ENCODE measurements around the gene ABI3BP.

The ABI3BP gene

DNA sequence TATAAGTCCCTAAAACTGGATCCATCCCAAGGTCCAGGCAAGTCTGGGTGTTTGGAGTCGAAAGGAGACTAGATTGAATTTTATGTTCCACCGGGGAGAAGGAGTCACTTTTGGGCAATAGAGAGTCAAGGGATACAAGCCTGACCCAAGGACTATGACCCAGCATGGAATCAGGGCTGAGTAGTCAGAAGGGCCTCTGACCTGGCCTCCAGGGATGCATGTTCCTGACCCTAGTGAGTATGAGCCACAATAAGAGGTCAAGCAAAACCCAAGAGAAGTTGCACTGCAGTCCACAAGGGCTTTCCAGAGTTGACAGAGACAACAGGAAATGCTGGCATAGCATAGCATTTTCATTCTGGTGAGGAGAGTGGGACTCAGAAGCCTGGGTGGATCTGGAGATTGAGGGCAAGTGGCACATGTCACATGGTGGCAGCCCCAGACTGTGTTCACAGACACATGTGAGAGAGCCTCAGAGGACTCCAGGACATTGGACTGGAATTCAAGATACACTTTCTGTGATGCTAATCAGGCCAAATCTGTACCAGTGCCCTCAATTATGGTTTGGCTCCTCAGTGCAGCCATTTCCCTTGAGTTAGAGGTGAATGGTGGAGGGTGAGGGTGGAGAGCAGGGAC lies 217.0 kb downstream of the ABI3BP start:
- DNase-seq (ENCODE audit: low spot score), result no peak

DNA sequence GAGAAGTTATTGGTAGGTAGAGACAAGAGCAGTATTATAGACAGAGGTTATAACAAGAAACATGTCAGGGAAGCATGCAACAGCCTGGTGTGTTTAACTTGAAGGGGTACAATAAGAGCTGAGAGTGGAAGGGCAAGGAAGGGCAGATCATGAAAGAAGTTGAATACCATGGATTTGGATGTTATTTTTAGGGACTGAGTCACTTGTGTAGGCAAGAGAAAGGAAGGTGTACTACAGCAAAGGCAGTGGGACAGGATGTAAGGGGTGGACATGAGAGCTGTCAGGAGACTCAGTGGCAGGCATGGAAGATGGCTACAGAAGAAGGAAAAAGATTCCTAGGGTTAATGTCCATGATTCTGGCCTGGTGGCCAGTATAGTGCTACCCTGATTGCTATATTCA lies 217.6 kb downstream of the ABI3BP start:
- DNase-seq (ENCODE audit: low spot score), result no peak

DNA sequence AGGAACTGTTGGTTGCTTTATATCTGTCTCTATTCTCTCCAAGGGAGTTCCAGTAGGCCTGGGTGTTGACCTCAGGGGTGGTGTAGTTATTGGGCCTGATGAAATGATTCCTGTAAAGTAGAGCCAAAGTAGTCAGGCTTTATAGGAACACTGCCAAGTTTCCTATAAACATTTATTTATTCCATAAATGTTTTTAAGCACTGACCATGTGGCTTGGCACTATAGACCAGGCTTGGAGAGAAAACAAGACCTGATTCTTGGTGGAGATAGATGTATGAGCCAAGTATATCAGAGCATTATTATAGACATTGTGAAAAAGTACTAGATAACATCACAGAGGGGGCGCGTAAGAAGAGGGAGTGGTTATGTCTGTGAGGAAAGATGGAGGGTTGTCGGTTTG lies 218.0 kb downstream of the ABI3BP start:
- no peak for DNase-seq (ENCODE audit: low spot score)

DNA sequence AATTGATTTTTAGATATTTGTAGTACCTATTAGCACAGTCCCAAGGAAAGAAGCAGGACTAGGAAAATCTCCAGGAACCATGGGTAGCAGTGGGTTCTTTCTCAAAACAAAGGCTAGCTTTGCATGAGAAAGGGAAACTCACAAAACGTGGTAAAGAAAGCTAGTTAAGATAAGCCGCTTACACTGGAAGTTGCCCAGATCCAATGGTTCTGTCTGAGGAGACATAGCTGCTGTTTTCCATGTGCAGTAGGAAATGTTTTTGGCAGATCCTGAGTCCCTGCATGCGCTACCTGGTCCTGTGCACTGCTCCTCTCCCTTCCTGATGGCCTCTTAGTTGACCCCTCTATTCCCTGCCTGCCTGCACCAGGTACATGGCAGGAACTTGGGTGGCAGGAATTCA lies 223.5 kb downstream of the ABI3BP start:
- no peak for DNase-seq (ENCODE audit: low spot score)

DNA sequence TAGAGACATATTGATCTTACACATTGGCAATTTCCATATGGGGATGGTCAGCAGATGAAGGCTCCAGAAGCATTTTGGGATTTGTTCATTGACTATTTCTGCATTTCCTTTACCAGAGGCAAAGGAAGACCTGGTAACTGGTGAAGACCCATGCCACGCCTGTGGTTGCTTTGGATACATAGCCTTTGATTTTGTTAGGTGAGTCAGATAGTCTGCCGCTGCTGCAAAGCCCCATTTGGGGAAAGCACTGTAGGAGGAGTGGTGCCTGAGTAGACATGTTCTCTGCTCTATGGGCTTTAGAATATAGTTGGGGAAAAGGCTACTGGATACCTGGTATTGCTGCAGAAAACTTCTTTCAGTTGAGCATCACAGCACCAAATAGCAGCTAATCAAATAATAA lies 227.2 kb downstream of the ABI3BP start:
- no peak for DNase-seq (ENCODE audit: low spot score)

DNA sequence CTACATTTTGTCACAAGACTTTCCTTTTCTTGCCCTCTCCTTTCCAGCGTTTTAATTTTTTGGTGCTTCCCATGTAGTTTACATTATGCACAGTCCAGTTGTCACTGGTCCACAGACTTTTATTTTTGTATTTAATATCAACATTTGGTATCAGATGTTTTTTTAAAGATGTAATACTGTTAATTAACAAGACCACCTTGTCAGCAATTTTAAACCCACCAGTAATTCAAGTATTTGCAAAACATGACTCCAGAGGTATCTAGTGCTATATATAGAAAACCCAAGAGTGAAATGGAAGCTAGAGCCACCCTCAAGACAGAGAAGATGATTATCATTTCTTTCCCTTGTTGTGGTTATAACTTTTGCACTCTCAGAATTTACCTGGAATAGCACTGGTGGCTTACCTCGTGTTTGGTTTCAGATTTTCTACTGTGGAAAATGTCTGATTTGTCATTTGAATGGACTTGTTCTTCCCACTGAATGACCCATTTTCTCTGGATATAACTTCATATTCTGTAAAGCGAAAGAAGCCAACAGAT lies 227.7 kb downstream of the ABI3BP start:
- DNase-seq (ENCODE audit: low spot score), result no peak

DNA sequence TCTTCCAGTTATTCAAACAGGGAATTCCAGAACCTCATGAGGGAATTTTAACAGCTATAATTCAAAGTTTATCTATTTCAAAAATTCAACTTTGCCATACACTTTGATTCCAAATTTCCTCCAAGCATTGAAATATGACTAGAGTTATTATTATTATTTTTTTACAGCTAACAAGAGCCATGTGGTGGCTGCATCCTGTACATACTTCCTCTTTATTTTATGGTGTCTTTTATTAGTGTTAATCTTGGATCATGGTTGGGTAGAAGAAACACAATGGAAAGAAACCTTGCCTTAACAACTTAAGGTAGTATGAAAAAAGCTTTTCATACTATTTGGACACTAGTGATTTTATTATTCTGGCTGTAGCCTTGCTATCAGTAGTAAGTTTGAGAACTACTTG lies 231.3 kb downstream of the ABI3BP start:
- DNase-seq (ENCODE audit: low spot score), result no peak

DNA sequence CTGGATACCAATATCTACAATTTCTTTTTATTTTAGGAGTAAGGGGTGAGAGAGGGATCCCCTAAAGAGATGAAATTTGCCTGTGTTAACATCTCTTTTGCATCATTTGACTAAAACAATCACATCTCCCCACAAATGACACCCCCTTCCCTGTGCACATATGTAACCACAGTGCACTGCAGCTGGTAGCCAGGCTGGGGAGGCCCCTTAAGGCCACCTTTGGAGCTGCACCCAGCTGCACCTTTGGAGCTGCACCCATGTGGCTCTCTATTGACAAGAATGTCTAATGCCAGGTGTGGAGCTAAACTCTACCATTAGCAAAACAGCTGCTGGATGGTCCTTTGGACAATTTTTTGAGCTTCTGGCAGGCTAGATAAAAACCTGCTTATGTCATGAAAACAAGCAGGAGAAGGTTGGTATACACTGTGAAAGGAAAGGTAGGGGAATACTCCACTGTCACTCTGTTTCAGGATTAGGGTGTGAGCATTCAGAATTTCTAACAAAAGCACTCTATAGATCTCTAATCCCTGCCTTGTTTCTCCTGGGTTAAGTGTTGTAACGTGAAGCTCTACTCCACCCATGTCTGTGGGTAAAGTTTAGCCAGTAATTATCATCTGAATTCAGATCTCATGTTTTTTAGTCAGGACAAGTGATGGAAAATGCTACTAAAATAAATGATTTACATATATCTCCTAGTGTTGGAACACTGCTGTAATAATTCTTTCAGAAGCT lies 231.8 kb downstream of the ABI3BP start:
- no peak for DNase-seq (ENCODE audit: low spot score)

DNA sequence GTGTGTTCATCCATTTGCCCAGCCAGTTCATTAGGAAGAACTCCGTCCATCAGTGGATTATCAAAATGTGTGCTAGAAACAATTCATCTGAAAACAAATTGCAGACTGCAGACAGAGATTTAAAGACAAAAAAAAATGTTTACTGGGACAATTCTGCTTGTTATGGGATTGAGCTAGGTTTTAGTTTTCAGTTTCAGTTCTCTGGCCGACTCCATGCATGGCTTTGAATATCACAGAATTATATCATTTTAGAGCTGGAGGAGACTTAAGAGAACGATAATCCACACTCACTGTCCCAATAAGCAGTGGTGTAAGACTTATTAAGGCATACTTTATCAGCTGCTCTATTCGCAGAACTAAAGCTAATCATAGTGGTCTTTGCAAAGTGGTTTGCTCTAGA lies 232.8 kb downstream of the ABI3BP start:
- no peak for DNase-seq (ENCODE audit: low spot score)

DNA sequence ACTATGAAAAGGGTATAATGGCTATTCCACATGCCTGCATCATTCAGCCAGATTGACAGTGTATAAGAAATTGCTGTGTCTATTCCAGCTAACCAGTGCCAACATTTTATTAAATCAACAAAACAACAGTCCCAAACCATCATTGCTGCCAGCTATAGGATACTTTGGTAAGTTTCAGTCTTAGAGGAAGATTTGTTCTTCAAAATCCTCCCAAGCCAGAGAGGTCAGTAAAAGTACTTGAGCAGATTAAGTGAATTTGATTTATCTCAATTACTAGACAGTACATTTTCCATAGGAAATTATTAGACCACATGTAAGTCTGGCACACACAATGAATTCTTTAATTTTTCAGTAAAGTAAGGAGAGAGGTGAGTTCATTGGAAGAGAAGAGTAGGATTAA lies 233.3 kb downstream of the ABI3BP start:
- no peak for DNase-seq (ENCODE audit: low spot score)

DNA sequence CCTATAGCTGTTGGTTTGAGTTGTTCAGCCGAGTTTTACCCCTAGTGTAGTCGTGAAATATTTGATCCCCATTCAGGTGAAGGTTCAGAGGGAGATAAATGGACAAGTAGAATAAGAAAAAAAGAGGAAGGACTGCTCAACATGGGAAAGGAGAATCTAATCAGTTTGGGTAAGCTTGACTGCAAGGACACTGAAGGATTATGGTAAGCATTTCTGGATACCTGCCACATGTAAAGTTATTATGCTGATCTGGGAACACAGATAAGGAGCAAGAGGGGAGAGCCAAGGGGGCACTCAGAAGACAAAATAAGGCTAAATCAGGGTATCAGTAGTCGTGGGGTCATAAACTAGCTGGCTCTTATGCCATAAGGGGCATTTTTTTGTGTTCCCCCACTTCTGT lies 234.1 kb downstream of the ABI3BP start:
- DNase-seq (ENCODE audit: low spot score), result no peak

DNA sequence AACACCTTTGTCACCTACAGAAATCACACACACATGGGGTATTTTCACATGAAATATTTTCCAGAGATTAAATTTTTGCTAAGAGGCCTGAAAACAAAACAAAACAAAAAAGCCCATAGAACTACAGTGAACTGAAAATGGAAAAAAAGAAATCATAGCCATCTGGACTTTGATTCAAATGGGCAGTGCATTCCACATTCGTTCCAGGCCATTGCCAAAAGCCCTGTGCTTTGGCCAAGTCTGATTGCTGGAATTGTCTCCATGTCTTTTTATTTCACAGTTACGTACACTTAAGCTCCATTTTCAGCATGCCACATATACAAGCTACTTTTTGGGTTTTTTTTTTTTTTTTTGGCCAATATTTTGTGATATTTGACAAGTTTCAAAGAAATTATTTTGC lies 236.8 kb downstream of the ABI3BP start:
- no peak for DNase-seq (ENCODE audit: low spot score)

DNA sequence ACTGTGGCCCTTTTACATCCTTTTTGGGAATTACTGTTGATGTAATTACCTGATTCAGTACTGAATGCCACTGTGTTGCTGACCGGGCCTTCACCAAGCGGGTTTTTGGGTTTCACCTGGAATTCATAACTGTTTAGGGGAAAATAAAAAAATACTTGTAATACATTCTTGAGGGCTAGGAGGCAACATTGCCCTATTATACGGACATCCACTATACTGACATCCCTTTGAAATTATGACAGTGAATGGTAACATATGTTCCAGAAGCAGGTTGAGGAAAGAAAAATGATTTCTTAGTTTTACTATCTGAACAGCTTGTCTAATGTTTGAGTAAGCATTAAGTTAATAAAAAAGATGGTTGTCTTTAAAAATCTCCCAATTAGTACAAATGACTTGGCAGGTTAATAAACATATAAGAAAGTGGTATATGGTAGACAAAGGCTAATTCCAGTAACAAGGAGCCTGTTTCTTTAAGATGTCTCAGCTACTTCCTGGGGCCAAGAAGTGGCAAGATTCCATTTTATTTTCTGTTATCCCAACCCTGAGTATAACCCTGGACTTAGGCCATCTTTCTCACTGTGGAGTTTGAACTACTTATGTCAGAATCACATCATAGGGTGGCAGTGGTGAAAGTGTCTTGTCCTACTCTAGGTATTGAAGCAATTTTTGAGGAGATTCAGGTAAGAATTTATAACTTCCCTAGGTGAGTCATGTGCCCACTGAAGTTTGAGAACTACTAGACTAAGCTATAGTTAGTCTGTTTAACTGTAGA lies 238.5 kb downstream of the ABI3BP start:
- DNase-seq (ENCODE audit: low spot score), result no peak

DNA sequence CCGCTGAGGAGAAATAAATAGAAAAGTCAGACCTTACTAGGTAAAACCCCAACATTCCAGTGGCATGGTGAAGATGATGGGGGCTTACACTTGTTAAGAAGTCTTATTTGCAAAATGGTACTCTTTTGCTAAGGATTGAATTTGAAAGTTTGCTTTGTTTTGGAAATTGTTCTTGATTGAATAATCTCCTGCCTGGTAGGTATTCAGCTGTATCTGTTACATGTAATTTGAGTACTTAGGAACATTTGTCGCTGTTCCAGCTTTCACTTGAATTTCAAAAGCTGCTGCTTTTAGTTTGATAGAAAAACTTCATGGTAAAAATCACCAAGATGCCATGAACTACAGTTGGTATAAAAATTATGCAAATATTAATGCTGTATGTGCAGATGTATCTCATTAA lies 239.4 kb downstream of the ABI3BP start:
- DNase-seq (ENCODE audit: low spot score), result no peak

DNA sequence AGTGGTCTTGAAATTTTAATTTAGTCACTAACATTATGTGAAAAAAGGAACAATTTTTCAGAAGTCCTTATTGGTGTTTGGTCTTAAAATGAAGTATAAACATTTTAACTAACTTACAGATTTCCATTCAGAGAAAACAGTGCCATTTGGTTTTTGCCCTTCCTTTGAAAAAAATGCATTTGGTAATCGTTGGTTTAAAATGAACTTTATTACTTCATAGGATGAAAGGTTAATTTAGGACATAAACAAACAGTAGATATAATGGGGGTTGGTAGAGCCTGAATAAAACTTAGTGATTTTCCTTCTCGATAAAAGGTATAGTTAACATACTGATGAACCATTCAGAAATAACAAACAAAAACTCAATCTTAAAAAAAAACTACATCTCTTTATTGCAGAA lies 244.3 kb downstream of the ABI3BP start:
- no peak for DNase-seq (ENCODE audit: low spot score)

DNA sequence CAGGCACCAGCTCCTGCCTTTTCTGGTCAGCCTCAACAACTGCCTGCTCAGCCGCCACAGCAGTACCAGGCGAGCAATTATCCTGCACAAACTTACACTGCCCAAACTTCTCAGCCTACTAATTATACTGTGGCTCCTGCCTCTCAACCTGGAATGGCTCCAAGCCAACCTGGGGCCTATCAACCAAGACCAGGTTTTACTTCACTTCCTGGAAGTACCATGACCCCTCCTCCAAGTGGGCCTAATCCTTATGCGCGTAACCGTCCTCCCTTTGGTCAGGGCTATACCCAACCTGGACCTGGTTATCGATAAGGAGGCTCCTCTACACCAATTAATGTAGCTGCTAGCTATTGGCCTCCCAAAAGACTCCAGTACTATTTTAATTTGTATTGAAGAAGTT lies 245.0 kb downstream of the ABI3BP start:
- no peak for DNase-seq (ENCODE audit: low spot score)

DNA sequence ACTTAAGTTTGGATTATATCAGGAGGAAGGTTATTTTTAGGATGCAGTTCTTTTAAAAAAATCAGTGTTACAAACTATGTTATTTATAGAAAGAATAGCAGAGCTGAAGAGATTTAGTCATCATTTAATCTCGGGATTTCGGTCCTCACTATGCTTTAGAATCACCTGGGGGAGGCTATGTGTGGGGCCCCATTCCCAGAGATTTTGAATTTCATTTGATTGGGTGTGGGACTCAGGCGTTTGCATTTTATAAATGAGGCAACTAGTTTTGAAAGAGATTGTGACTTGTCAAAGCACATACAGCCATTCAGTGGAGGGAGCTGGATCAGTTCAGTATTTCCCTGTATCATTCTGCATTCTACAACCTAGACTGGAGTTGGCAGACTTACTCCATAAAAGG lies 247.1 kb downstream of the ABI3BP start:
- DNase-seq (ENCODE audit: low spot score), result no peak

DNA sequence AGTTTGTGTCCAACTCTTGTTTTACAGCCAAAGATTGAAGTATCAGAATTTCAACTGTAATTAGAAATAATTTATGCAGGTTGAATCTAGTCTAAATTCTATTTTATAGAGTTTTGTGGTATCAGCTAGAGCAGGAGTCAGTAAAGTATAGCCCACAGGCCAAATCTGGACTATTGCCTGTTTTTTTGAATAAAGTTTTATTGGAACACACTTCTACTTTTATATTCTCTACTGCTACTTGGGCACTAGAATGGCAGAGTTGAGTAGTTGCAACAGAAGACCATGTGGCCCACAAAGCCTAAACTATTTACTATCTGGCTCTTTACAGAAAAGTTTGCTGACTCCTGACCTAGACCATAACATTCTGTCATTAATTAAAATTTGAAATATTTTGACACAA lies 247.6 kb downstream of the ABI3BP start:
- DNase-seq (ENCODE audit: low spot score), result no peak

DNA sequence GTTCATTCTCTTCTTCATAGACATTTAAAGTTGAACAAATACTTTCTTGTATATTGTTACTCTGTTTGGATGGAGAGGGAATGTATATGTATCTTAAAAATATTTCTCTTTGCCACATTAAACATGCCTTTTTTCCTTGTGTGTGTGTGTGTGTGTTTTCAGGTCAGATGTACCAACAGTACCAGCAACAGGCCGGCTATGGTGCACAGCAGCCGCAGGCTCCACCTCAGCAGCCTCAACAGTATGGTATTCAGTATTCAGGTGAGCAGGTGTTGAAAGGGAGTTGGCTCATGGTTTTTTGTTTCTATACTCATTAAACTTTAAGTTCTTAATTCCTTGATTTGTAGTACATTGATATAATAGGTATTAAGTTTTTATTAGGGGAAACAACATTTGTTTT lies 248.6 kb downstream of the ABI3BP start:
- DNase-seq (ENCODE audit: low spot score), result no peak

DNA sequence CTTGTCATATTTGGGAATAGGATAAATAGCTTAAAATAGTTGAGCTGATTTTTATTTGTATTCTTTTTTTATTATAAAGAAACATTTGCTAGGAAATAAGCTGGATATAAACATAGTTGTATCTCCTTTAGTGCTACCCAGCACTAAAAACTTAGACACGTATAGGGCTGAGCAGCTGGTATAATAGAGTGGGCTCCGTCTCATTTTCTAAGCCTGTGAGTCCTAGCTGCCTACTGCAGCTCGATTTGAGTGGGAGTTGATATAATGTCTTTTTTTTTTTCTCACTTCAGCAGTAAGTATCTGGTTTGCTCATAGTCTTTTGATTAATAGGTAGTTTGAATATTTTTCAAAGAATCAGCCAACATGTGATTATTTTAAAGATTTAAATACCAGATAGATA lies 249.7 kb downstream of the ABI3BP start:
- no peak for DNase-seq (ENCODE audit: low spot score)

DNA sequence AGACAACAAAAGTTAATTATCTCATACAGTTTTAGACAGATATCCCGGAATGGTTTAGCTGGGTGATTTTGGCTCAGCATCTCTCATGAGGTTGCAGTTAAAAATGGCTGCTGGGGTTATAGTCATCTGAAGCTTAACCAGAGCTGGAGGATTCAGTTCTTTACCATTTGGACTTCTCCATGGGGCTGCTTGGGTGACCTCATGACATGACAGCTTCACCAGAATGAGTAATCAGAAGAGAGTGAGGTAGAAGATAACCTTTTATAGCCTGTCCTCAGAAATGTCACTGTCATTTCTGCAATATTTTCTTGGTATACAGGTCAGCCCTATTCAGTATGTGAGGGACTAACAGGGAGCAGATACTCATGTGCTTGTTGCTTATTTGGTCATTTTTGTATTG lies 253.0 kb downstream of the ABI3BP start:
- DNase-seq (ENCODE audit: low spot score), result no peak

DNA sequence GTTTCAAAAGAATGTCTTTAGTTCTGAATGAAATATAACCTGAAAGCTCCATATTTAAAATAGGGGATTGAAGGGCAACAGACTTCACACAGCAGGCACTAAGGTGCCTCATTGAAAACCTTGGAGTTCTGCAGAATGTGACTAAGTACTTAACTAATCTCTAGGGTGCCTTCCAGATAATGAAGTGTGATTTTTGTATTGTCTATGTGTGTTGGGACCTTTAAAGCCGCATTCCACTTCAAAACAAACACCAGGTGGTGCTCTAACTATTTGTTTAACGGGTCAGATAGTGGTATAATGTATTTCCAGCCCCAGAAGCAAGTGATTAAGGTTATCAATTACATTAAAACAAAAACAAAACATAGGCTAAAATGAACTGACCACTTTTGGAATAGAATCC lies 255.9 kb downstream of the ABI3BP start:
- DNase-seq (ENCODE audit: low spot score), result no peak

DNA sequence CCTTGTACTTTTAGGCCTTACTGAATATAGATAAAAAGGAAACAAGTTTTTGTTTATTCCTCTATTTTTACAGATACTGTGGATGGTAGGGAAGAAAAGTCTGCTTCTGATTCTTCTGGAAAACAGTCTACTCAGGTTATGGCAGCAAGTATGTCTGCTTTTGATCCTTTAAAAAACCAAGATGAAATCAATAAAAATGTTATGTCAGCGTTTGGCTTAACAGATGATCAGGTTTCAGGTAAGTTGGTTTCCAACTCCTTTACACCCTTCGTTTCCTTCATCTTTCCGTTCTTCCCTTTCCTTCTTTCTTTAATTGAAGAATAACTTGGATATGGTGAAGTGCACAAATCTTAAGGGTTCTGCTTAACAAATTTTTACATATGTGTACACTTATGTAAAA lies 260.8 kb downstream of the ABI3BP start:
- no peak for DNase-seq (ENCODE audit: low spot score)

Data from globus pallidus (tissue), 1 donor.